Trophoblast cell (in vitro differentiated cells and primary cell): ENCODE measurements around the gene SNAP23.

Experiments used
- DNase-seq, 2 donors: peaks; one replicate each; pipeline ENCODE4 v3.0.0-alpha.2; 2016
- H2AFZ ChIP-seq: 2 replicates; pipeline ENCODE4 v1.6.1; 2013; ENCODE audit warnings: low read length, moderate library complexity, mild to moderate bottlenecking; ENCODE audit not compliant: insufficient read depth, poor library complexity
- H2AK5ac ChIP-seq: 2 replicates; pipeline ENCODE4 v1.6.1; 2013; ENCODE audit warnings: mild to moderate bottlenecking, low read length
- H2BK120ac ChIP-seq: 2 replicates; pipeline ENCODE4 v1.6.1; 2013; ENCODE audit warnings: low read length, mild to moderate bottlenecking, moderate library complexity; ENCODE audit not compliant: insufficient read depth, poor library complexity
- H2BK12ac ChIP-seq: 2 replicates; pipeline ENCODE4 v1.6.1; 2013; ENCODE audit warnings: mild to moderate bottlenecking, low read length, moderate library complexity
- H2BK5ac ChIP-seq: 2 replicates; pipeline ENCODE4 v1.6.1; 2013; ENCODE audit warnings: low read length, low read depth, moderate library complexity, mild to moderate bottlenecking; ENCODE audit not compliant: poor library complexity
- H3K14ac ChIP-seq: 2 replicates; pipeline ENCODE4 v1.6.1; 2013; ENCODE audit warnings: mild to moderate bottlenecking, low read length
- H3K18ac ChIP-seq: 2 replicates; pipeline ENCODE4 v1.6.1; 2013; ENCODE audit warnings: mild to moderate bottlenecking, low read length
- H3K23ac ChIP-seq: 2 replicates; pipeline ENCODE4 v1.6.1; 2013; ENCODE audit warnings: low read length
- H3K27ac ChIP-seq: 2 replicates; pipeline ENCODE4 v1.5.1; 2013; ENCODE audit warnings: low read depth, mild to moderate bottlenecking, inconsistent platforms, low read length, moderate library complexity
- H3K27me3 ChIP-seq: 2 replicates; pipeline ENCODE4 v1.6.1; 2013; ENCODE audit warnings: inconsistent platforms, mild to moderate bottlenecking, low read length, moderate library complexity; ENCODE audit not compliant: insufficient read depth
- H3K36me3 ChIP-seq, 2 experiments: 1 replicate in 1 of 2; 2 replicates in 1 of 2; pipeline ENCODE4 v1.6.1; 2013; ENCODE audit warnings: low read length in 2 of 2, mild to moderate bottlenecking in 2 of 2, moderate library complexity in 1 of 2; ENCODE audit not compliant: insufficient read depth in 2 of 2, control insufficient read depth in 1 of 2
- H3K4ac ChIP-seq: 2 replicates; pipeline ENCODE4 v1.6.1; 2013; ENCODE audit warnings: low read depth, mild to moderate bottlenecking, low read length, moderate library complexity
- H3K4me1 ChIP-seq, 2 experiments: 1 replicate in 1 of 2; 2 replicates in 1 of 2; pipeline ENCODE4 v1.6.1; 2013; ENCODE audit warnings: low read length in 2 of 2, mild to moderate bottlenecking in 2 of 2, moderate library complexity in 1 of 2; ENCODE audit not compliant: insufficient read depth in 2 of 2, control insufficient read depth in 1 of 2
- H3K4me2 ChIP-seq: 2 replicates; pipeline ENCODE4 v1.6.1; 2013; ENCODE audit warnings: inconsistent platforms, mild to moderate bottlenecking, low read length, moderate library complexity
- H3K4me3 ChIP-seq: 2 replicates; pipeline ENCODE4 v1.5.1; 2013; ENCODE audit warnings: mild to moderate bottlenecking, low read depth, low read length, inconsistent platforms
- H3K79me1 ChIP-seq: one replicate; pipeline ENCODE4 v1.6.1; 2013; ENCODE audit warnings: low read length
- H3K79me2 ChIP-seq: 2 replicates; pipeline ENCODE4 v1.6.1; 2013; ENCODE audit warnings: low read length, mild to moderate bottlenecking; ENCODE audit not compliant: control insufficient read depth, insufficient read depth, poor library complexity
- H3K9ac ChIP-seq: 2 replicates; pipeline ENCODE4 v1.6.1; 2013; ENCODE audit warnings: mild to moderate bottlenecking, low read length
- H3K9me3 ChIP-seq: 2 replicates; pipeline ENCODE4 v1.6.1; 2013; ENCODE audit warnings: low read depth, mild to moderate bottlenecking, control low read depth, inconsistent platforms, low read length; ENCODE audit not compliant: insufficient read depth
- H4K12ac ChIP-seq: 2 replicates; pipeline ENCODE4 v1.6.1; 2013; ENCODE audit warnings: low read depth, mild to moderate bottlenecking, low read length, moderate library complexity
- H4K8ac ChIP-seq: 2 replicates; pipeline ENCODE4 v1.6.1; 2013; ENCODE audit warnings: low read depth, mild to moderate bottlenecking, low read length, moderate library complexity
- H4K91ac ChIP-seq: one replicate; pipeline ENCODE4 v1.6.1; 2013; ENCODE audit warnings: low read depth, mild to moderate bottlenecking, low read length, moderate library complexity
- WGBS: extraction: QIAGEN DNeasy Blood & Tissue Kit; methylation state at CpG from one replicate; pipeline ENCODE4 v1.1.7; 2013; ENCODE audit warnings: missing lambda C conversion rate; ENCODE audit not compliant: insufficient read length, insufficient coverage; ENCODE audit errors: extremely low coverage; 5-methylcytosine and 5-hydroxymethylcytosine counted together

Gene SNAP23

GRCh38 chr15:42544853-42545629 lies 49.6 kb downstream of the SNAP23 start:
- H2BK120ac ChIP-seq: no peak overlapping the region
- no peaks in the 10 kb centered on the region for H3K9me3 ChIP-seq
- H3K27me3 ChIP-seq: no peaks in the 10 kb centered on the region
- WGBS: no CpG with 5 or more reads among the region's 4 CpGs
- no peak overlapping the region for H4K8ac ChIP-seq
- peaks cover 9% of the 10 kb centered on the region for H3K79me1 ChIP-seq
- no peak overlapping the region for H3K9ac ChIP-seq
- no peak overlapping the region for H2BK5ac ChIP-seq
- H2AFZ ChIP-seq: no peak overlapping the region
- H4K91ac ChIP-seq: no peak overlapping the region
- H3K4ac ChIP-seq: no peak overlapping the region
- H3K18ac ChIP-seq: no peak overlapping the region
- no peak overlapping the region for H4K12ac ChIP-seq
- no peak overlapping the region for H2BK12ac ChIP-seq
- H3K4me3 ChIP-seq: no peak overlapping the region
- H3K14ac ChIP-seq: no peak overlapping the region
- H3K36me3 ChIP-seq: peaks cover 5% of the 10 kb centered on the region in 2 experiments
- H2AK5ac ChIP-seq: no peak overlapping the region
- no peak overlapping the region for H3K4me2 ChIP-seq
- H3K27ac ChIP-seq: no peak overlapping the region
- H3K4me1 ChIP-seq: peaks cover 0 to 3% of the 10 kb centered on the region in 2 experiments
- DNase-seq: no peak
- H3K79me2 ChIP-seq: peaks cover 8% of the 10 kb centered on the region
- H3K23ac ChIP-seq: no peak overlapping the region

DNA sequence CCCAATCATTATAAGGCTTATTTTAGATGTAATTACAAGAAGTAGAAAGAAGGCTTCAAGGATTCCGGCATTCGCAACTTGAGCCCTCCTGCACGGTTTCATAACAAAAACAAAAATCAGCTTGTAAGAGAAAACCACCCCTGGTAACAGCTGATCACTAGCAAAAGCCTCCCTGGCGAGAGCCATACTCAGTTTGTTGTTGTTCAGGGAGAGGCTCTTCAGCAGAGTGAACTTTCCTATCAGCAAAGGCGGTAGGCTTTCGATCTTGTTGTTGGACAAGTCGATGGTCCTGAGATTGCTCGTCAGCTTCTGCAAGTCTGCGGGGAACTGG lies 52.4 kb downstream of the SNAP23 start:
- H2BK120ac ChIP-seq: peak overlapping the region; percentile 83
- peak overlapping the region; percentile 88 for H4K8ac ChIP-seq
- H3K9me3 ChIP-seq: no peaks in the 10 kb centered on the region
- H3K4ac ChIP-seq: peak overlapping the region; percentile 29
- peak overlapping the region; percentile 65 for H4K91ac ChIP-seq
- H3K27ac ChIP-seq: peak overlapping the region; percentile 29
- no CpG with 5 or more reads among the region's 9 CpGs for WGBS
- peak overlapping the region; percentile 41 for H3K18ac ChIP-seq
- no peaks in the 10 kb centered on the region for H3K27me3 ChIP-seq
- peak overlapping the region; percentile 89 for H3K4me3 ChIP-seq
- peak overlapping the region; percentile 72 for H2AFZ ChIP-seq
- peaks cover 8% of the 10 kb centered on the region for H3K79me2 ChIP-seq
- H4K12ac ChIP-seq: peak overlapping the region; percentile 78
- peaks cover 0 to 3% of the 10 kb centered on the region in 2 experiments for H3K4me1 ChIP-seq
- no peak overlapping the region for H2BK12ac ChIP-seq
- no peak overlapping the region for H3K23ac ChIP-seq
- H3K79me1 ChIP-seq: peaks cover 9% of the 10 kb centered on the region
- peaks cover 5% of the 10 kb centered on the region in 2 experiments for H3K36me3 ChIP-seq
- H3K9ac ChIP-seq: peak overlapping the region; percentile 29
- H2BK5ac ChIP-seq: peak overlapping the region; percentile 47
- no peak for DNase-seq
- no peak overlapping the region for H2AK5ac ChIP-seq
- peak overlapping the region; percentile 78 for H3K14ac ChIP-seq
- H3K4me2 ChIP-seq: peak overlapping the region; percentile 82

- H3K9ac ChIP-seq: peak within 1 kb of the TSS; percentile 93
Observed at GRCh38 chr15:42548249-42549031, 53.0 kb downstream of the SNAP23 start, which contains the start of the genes HAUS2 and LRRC57. HAUS2 (plus strand) TSS chr15:42548838; CDS start chr15:42548873, 35 bp downstream. LRRC57 (minus strand) TSS chr15:42548793; CDS start chr15:42548434, 359 bp downstream.

DNA sequence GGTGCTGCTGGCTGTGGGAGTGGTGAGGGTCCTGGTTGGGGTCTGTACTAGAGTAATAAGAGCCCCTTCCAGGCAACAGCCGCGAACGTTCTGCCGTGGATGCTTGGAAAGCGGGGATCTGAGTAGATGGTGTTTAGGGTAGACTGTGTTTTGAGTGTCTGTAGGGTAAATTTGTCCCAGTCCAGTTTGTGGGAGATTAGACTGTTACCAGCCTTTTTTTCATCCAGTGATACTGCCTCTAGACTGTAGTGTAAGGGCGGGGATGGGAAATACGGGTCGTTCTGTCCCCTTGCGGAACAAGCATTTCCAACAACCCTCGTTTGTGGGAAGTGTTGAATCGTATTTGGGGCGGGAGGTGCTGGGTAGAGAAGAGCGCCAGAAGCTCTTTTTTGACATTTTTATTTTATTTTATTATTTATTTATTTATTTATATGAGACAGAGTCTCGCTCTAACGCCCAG lies 53.6 kb downstream of the SNAP23 start:
- no peak overlapping the region for H2BK5ac ChIP-seq
- DNase-seq: peak; percentile 6 to 53
- peak overlapping the region; percentile 82 for H3K4me2 ChIP-seq
- no peak overlapping the region for H3K23ac ChIP-seq
- H2AFZ ChIP-seq: peak overlapping the region; percentile 72
- H3K27ac ChIP-seq: no peak overlapping the region
- H3K9ac ChIP-seq: peak overlapping the region; percentile 93
- peak overlapping the region; percentile 67 for H4K91ac ChIP-seq
- H3K4ac ChIP-seq: peak overlapping the region; percentile 59
- H3K79me1 ChIP-seq: peaks cover 9% of the 10 kb centered on the region
- H2AK5ac ChIP-seq: no peak overlapping the region
- H3K18ac ChIP-seq: peak overlapping the region; percentile 44
- H3K27me3 ChIP-seq: no peaks in the 10 kb centered on the region
- peaks cover 0 to 3% of the 10 kb centered on the region in 2 experiments for H3K4me1 ChIP-seq
- H4K12ac ChIP-seq: peak overlapping the region; percentile 49
- H3K36me3 ChIP-seq: peaks cover 5% of the 10 kb centered on the region in 2 experiments
- WGBS: no CpG with 5 or more reads among the region's 15 CpGs
- H3K79me2 ChIP-seq: peaks cover 8% of the 10 kb centered on the region
- peak overlapping the region; percentile 89 for H3K4me3 ChIP-seq
- peak overlapping the region; percentile 78 for H3K14ac ChIP-seq
- H3K9me3 ChIP-seq: no peaks in the 10 kb centered on the region
- peak overlapping the region; percentile 88 for H4K8ac ChIP-seq
- H2BK12ac ChIP-seq: no peak overlapping the region
- peak overlapping the region; percentile 16 for H2BK120ac ChIP-seq

More at GRCh38 chr15:42548249-42549031, 53.0 kb downstream of the SNAP23 start, which contains the start of the genes HAUS2 and LRRC57:
- H4K12ac ChIP-seq: peak within 1 kb of the TSS; percentile 78
- H4K8ac ChIP-seq: peak within 1 kb of the TSS; percentile 88
- peak within 1 kb of the TSS; percentile 82 for H3K4me2 ChIP-seq
- H3K79me2 ChIP-seq: peaks cover 8% of the 10 kb centered on the region
- H3K23ac ChIP-seq: no peak within 1 kb of the TSS
- peak within 1 kb of the TSS; percentile 59 for H3K4ac ChIP-seq
- H2BK5ac ChIP-seq: peak within 1 kb of the TSS; percentile 47
- H3K27me3 ChIP-seq: no peaks in the 10 kb centered on the region
- H3K27ac ChIP-seq: peak within 1 kb of the TSS; percentile 29
- no peak within 1 kb of the TSS for H2BK12ac ChIP-seq
- H3K18ac ChIP-seq: peak within 1 kb of the TSS; percentile 44
- H2AK5ac ChIP-seq: no peak within 1 kb of the TSS
- H3K4me3 ChIP-seq: peak within 1 kb of the TSS; percentile 89
- peak; percentile 88 to 97 for DNase-seq
- peaks cover 0 to 3% of the 10 kb centered on the region in 2 experiments for H3K4me1 ChIP-seq
- H3K36me3 ChIP-seq: peaks cover 5% of the 10 kb centered on the region in 2 experiments
- peaks cover 9% of the 10 kb centered on the region for H3K79me1 ChIP-seq
- no peaks in the 10 kb centered on the region for H3K9me3 ChIP-seq
- WGBS: no CpG with 5 or more reads among the region's 71 CpGs
- H2BK120ac ChIP-seq: peak within 1 kb of the TSS; percentile 83
- H2AFZ ChIP-seq: peak within 1 kb of the TSS; percentile 72
- peak within 1 kb of the TSS; percentile 78 for H3K14ac ChIP-seq
- peak within 1 kb of the TSS; percentile 67 for H4K91ac ChIP-seq
